ENCODE measurements around the gene EFCAB6.

The EFCAB6 gene

GRCh38 chr22:43532301-43533155 is 279.6 kb downstream of the EFCAB6 start:
- Histone ChIP-seq H3K4me2 (ENCODE audit: insufficient read depth, low read length) (no peak overlapping the region), H3K27me3 (ENCODE audit: insufficient read depth, low read length, poor library complexity) (peaks cover 7% of the 10 kb centered on the region), H3K79me2 (ENCODE audit: insufficient read depth, low read length) (no peaks in the 10 kb centered on the region), H3K4me3 (ENCODE audit: low read depth in 1 of 2, low read length in 2 of 2) (no peak overlapping the region), H2AFZ (ENCODE audit: low read depth, low read length) (no peak overlapping the region), H3K27ac (ENCODE audit: low read length) (no peak overlapping the region), H3K4me1 (ENCODE audit: insufficient read depth, low read length) (no peaks in the 10 kb centered on the region), H3K9ac (ENCODE audit: low read depth, low read length) (no peak overlapping the region), H3K36me3 (ENCODE audit: insufficient read depth, low read length) (no peaks in the 10 kb centered on the region), H4K20me1 (ENCODE audit: insufficient read depth, low read length) (no peaks in the 10 kb centered on the region), H3K9me3 (ENCODE audit: insufficient read depth, low read length, severe bottlenecking) (no peaks in the 10 kb centered on the region)
- ATAC-seq (ENCODE audit: insufficient read depth, low read depth) (no peak), DNase-seq (no peak)
- TF ChIP-seq CTCF (IDR thresholded peaks at IDR 0.05; ENCODE audit: borderline replicate concordance, extremely low read depth, low read length, poor library complexity, severe bottlenecking) (no peak), EZH2 (IDR thresholded peaks at IDR 0.05; ENCODE audit: borderline replicate concordance, low read depth, low read length, severe bottlenecking) (no peak)

- no peaks in the 10 kb centered on the region for H3K9me3 ChIP-seq (ENCODE audit: insufficient read depth, low read length, severe bottlenecking)
- no peak for TF ChIP-seq CTCF (IDR thresholded peaks at IDR 0.05; ENCODE audit: borderline replicate concordance, extremely low read depth, low read length, poor library complexity, severe bottlenecking)
- no peak for TF ChIP-seq EZH2 (IDR thresholded peaks at IDR 0.05; ENCODE audit: borderline replicate concordance, low read depth, low read length, severe bottlenecking)
- no peaks in the 10 kb centered on the region for H3K4me1 ChIP-seq (ENCODE audit: insufficient read depth, low read length)
- ATAC-seq (ENCODE audit: insufficient read depth, low read depth): no peak
- H3K36me3 ChIP-seq (ENCODE audit: insufficient read depth, low read length): no peaks in the 10 kb centered on the region
- no peak overlapping the region for H3K9ac ChIP-seq (ENCODE audit: low read depth, low read length)
- H3K79me2 ChIP-seq (ENCODE audit: insufficient read depth, low read length): no peaks in the 10 kb centered on the region
- H4K20me1 ChIP-seq (ENCODE audit: insufficient read depth, low read length): no peaks in the 10 kb centered on the region
- H2AFZ ChIP-seq (ENCODE audit: low read depth, low read length): no peak overlapping the region
- H3K4me3 ChIP-seq (ENCODE audit: low read depth in 1 of 2, low read length in 2 of 2): no peak overlapping the region
- no peak for DNase-seq
- no peak overlapping the region for H3K4me2 ChIP-seq (ENCODE audit: insufficient read depth, low read length)
- peaks cover 7% of the 10 kb centered on the region for H3K27me3 ChIP-seq (ENCODE audit: insufficient read depth, low read length, poor library complexity)
- no peak overlapping the region for H3K27ac ChIP-seq (ENCODE audit: low read length)
These were observed 280.5 kb downstream of the EFCAB6 start for GRCh38 chr22:43531651-43532050.

- Histone ChIP-seq H3K9me3 (ENCODE audit: insufficient read depth, low read length, severe bottlenecking) (no peaks in the 10 kb centered on the region), H3K36me3 (ENCODE audit: insufficient read depth, low read length) (no peaks in the 10 kb centered on the region), H3K4me1 (ENCODE audit: insufficient read depth, low read length) (no peaks in the 10 kb centered on the region), H3K4me2 (ENCODE audit: insufficient read depth, low read length) (no peak overlapping the region), H3K79me2 (ENCODE audit: insufficient read depth, low read length) (no peaks in the 10 kb centered on the region), H3K27me3 (ENCODE audit: insufficient read depth, low read length, poor library complexity) (peaks cover 5% of the 10 kb centered on the region), H3K4me3 (ENCODE audit: low read depth in 1 of 2, low read length in 2 of 2) (no peak overlapping the region), H3K27ac (ENCODE audit: low read length) (no peak overlapping the region), H3K9ac (ENCODE audit: low read depth, low read length) (no peak overlapping the region), H4K20me1 (ENCODE audit: insufficient read depth, low read length) (no peaks in the 10 kb centered on the region), H2AFZ (ENCODE audit: low read depth, low read length) (no peak overlapping the region)
- ATAC-seq (ENCODE audit: insufficient read depth, low read depth) (no peak), DNase-seq (no peak)
- TF ChIP-seq EZH2 (IDR thresholded peaks at IDR 0.05; ENCODE audit: borderline replicate concordance, low read depth, low read length, severe bottlenecking): no peak
- TF ChIP-seq CTCF (IDR thresholded peaks at IDR 0.05; ENCODE audit: borderline replicate concordance, extremely low read depth, low read length, poor library complexity, severe bottlenecking): no peak
These were observed 281.5 kb downstream of the EFCAB6 start for GRCh38 chr22:43530349-43531201.
